HepG2 (cell line): ENCODE data around the gene G6PC3. TPM values are rescaled to one million over a fixed set of nuclear protein-coding genes. Genes with fewer than 3 reads are reported as not detected.

Source experiments
- EED ChIP-seq: sonication (generic); formaldehyde crosslinking; IDR thresholded peaks from 2 replicates; pipeline ENCODE4 v1.5.0; 2020; ENCODE audit warnings: mild to moderate bottlenecking, missing genetic modification reagents
- FOXO1 ChIP-seq: sonication (generic); formaldehyde crosslinking; IDR thresholded peaks from 2 replicates; pipeline ENCODE4 v1.4.0; 2020; ENCODE audit warnings: missing genetic modification reagents
- GATAD2A ChIP-seq: IDR thresholded peaks from 2 replicates; pipeline ENCODE4 v1.6.1; 2016
- HMGXB3 ChIP-seq: sonication (generic); formaldehyde crosslinking; IDR thresholded peaks from 2 replicates; pipeline ENCODE4 v1.4.0; 2020; ENCODE audit warnings: missing genetic modification reagents, borderline replicate concordance
- HNRNPL ChIP-seq: fragments of 200-400 bp; formaldehyde crosslinking; IDR thresholded peaks from 2 replicates; pipeline ENCODE4 v1.6.1; 2017; ENCODE audit warnings: mild to moderate bottlenecking, low read depth, low read length
- IRF1 ChIP-seq: sonication (generic); formaldehyde crosslinking; IDR thresholded peaks from 2 replicates; pipeline ENCODE4 v1.4.0; 2020; ENCODE audit warnings: low read depth, mild to moderate bottlenecking, missing genetic modification reagents
- KAT2B ChIP-seq: fragments of 150-350 bp; IDR thresholded peaks from 2 replicates; pipeline ENCODE4 v1.6.1; 2014; ENCODE audit warnings: low read depth, low read length, borderline replicate concordance
- MTA1 ChIP-seq: sonication (generic); formaldehyde crosslinking; IDR thresholded peaks from 2 replicates; pipeline ENCODE4 v1.4.0; 2020; ENCODE audit warnings: missing genetic modification reagents, mild to moderate bottlenecking, borderline replicate concordance
- PHF20 ChIP-seq: sonication (generic); formaldehyde crosslinking; IDR thresholded peaks from 2 replicates; pipeline ENCODE4 v1.5.0; 2020; ENCODE audit warnings: mild to moderate bottlenecking, missing genetic modification reagents
- TBX2 ChIP-seq: sonication (generic); formaldehyde crosslinking; IDR thresholded peaks from 2 replicates; pipeline ENCODE4 v1.5.0; 2020; ENCODE audit warnings: missing genetic modification reagents, mild to moderate bottlenecking, borderline replicate concordance
- TP53 ChIP-seq: sonication (generic); formaldehyde crosslinking; conservative IDR thresholded peaks from 2 replicates; pipeline ENCODE4 v1.4.0; 2020; ENCODE audit warnings: missing genetic modification reagents
- WIZ ChIP-seq: sonication (generic); formaldehyde crosslinking; IDR thresholded peaks from 2 replicates; pipeline ENCODE4 v1.5.1; 2020; ENCODE audit warnings: mild to moderate bottlenecking, missing genetic modification reagents
- ZBTB43 ChIP-seq: sonication (generic); formaldehyde crosslinking; conservative IDR thresholded peaks from 2 replicates; pipeline ENCODE4 v1.4.0; 2020; ENCODE audit warnings: missing genetic modification reagents
- ZMAT5 ChIP-seq: sonication (generic); formaldehyde crosslinking; IDR thresholded peaks from 2 replicates; pipeline ENCODE4 v1.5.0; 2020; ENCODE audit warnings: mild to moderate bottlenecking, low read depth, missing genetic modification reagents, borderline replicate concordance
- ZNF333 ChIP-seq: sonication (generic); formaldehyde crosslinking; IDR thresholded peaks from 2 replicates; pipeline ENCODE4 v1.4.0; 2020; ENCODE audit warnings: mild to moderate bottlenecking, missing genetic modification reagents, borderline replicate concordance
- ZNF343 ChIP-seq: sonication (generic); formaldehyde crosslinking; IDR thresholded peaks from 2 replicates; pipeline ENCODE4 v1.4.0; 2020; ENCODE audit warnings: mild to moderate bottlenecking, missing genetic modification reagents
- ZNF543 ChIP-seq: sonication (generic); formaldehyde crosslinking; IDR thresholded peaks from 2 replicates; pipeline ENCODE4 v1.4.0; 2020; ENCODE audit warnings: mild to moderate bottlenecking, missing genetic modification reagents
- ZNF773 ChIP-seq: sonication (generic); formaldehyde crosslinking; IDR thresholded peaks from 2 replicates; pipeline ENCODE4 v1.4.0; 2020; ENCODE audit warnings: missing genetic modification reagents, borderline replicate concordance
- polyA plus RNA-seq, 8 experiments: library from polyadenylated mRNA; depleted of rRNA in 3 of 8; stranded (reverse) in 7 of 8; unstranded in 1 of 8; fragments of >200 nt; fragmentation: Illumina TruSeq in 4 of 8; extraction: Trizol in 4 of 8; gene quantifications; 2 replicates each; pipeline versions ENCODE4 v1.2.1 to v1.2.3, GENCODE V29; 2011 to 2016; ENCODE audit warnings: low read depth in 4 of 8, missing spikeins in 1 of 8, mixed read lengths in 1 of 8; ENCODE audit not compliant: insufficient read depth in 1 of 8
- total RNA-seq, 5 experiments: library from RNA; depleted of rRNA; stranded (reverse); fragments of >200 nt; fragmentation: Illumina TruSeq; extraction: Trizol; gene quantifications; 2 replicates each; pipeline ENCODE4 v1.2.3, GENCODE V29; 2016; ENCODE audit warnings: low read depth in 1 of 5
- TF ChIP-seq, protein P1 (sequence below): sonication (generic); formaldehyde crosslinking; IDR thresholded peaks from 2 replicates; pipeline ENCODE4 v1.5.0; 2020; ENCODE audit warnings: missing genetic modification reagents, mild to moderate bottlenecking, borderline replicate concordance
- TF ChIP-seq, protein P2 (sequence below): sonication (generic); formaldehyde crosslinking; IDR thresholded peaks from 2 replicates; pipeline ENCODE4 v1.8.0; 2022; ENCODE audit warnings: mild to moderate bottlenecking, missing genetic modification reagents; ENCODE audit not compliant: insufficient replicate concordance

Gene G6PC3
- total and polyA plus RNA-seq, 2 of the 13 experiments (the other 11 are each of a cell fraction or from before 2014, with no cell fraction given) = 38.5 to 75.8 TPM

GRCh38 chr17:44095647-44096496, 25.3 kb downstream of the G6PC3 start (continued):
- TF ChIP-seq ZMAT5 (CRISPR knock-in tag) = no peak
- TF ChIP-seq GATAD2A (CRISPR knock-in tag) = no peak
- 0 out of 2 replicates have a peak, but pooled peaks have one; percentile 30 for TF ChIP-seq MTA1
- TF ChIP-seq ZNF773 (CRISPR knock-in tag) = no peak
- TF ChIP-seq, protein P1, sequence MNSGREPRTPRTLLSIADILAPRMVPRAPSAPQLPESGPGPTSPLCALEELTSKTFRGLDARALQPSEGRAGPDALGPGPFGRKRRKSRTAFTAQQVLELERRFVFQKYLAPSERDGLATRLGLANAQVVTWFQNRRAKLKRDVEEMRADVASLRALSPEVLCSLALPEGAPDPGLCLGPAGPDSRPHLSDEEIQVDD (CRISPR knock-in tag) = no peak
- 0 out of 2 replicates have a peak, but pooled peaks have one; percentile 45 for TF ChIP-seq TP53 (CRISPR knock-in tag)
- no peak for TF ChIP-seq EED (CRISPR knock-in tag)
- TF ChIP-seq, protein P2, sequence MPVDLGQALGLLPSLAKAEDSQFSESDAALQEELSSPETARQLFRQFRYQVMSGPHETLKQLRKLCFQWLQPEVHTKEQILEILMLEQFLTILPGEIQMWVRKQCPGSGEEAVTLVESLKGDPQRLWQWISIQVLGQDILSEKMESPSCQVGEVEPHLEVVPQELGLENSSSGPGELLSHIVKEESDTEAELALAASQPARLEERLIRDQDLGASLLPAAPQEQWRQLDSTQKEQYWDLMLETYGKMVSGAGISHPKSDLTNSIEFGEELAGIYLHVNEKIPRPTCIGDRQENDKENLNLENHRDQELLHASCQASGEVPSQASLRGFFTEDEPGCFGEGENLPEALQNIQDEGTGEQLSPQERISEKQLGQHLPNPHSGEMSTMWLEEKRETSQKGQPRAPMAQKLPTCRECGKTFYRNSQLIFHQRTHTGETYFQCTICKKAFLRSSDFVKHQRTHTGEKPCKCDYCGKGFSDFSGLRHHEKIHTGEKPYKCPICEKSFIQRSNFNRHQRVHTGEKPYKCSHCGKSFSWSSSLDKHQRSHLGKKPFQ (CRISPR knock-in tag) = no peak
- TF ChIP-seq PHF20 (CRISPR knock-in tag) = peak; percentile 63; the same call in 1 of the 2 replicates
- TF ChIP-seq WIZ (CRISPR knock-in tag) = no peak
- TF ChIP-seq ZNF343 = no peak
- no peak for TF ChIP-seq ZBTB43 (CRISPR knock-in tag)
- TF ChIP-seq ZNF333 (CRISPR knock-in tag) = no peak
- no peak; the same call in 1 of the 2 replicates for TF ChIP-seq FOXO1 (CRISPR knock-in tag)
- TF ChIP-seq KAT2B = no peak
- TF ChIP-seq ZNF543 (CRISPR knock-in tag) = no peak
- TF ChIP-seq TBX2 = peak; percentile 62; the same call in 1 of the 2 replicates
- no peak for TF ChIP-seq IRF1 (CRISPR knock-in tag)
- TF ChIP-seq HMGXB3 (CRISPR knock-in tag) = peak; percentile 64; the same call in 1 of the 2 replicates
- TF ChIP-seq HNRNPL = 0 out of 2 replicates have a peak, but pooled peaks have one; percentile 46
